HepG2 (cell line): Measurements from ENCODE around the gene RAPH1. TPM values are rescaled to one million over a fixed set of nuclear protein-coding genes. Genes with fewer than 3 reads are reported as not detected.

ENCODE experiments used
- ATAC-seq: fragments of 200-7000 bp; cut with Tn5 transposase; 3 replicates; pipeline ENCODE4 v1.9.1; 2020; ENCODE audit warnings: mild to moderate bottlenecking, moderate library complexity
- BruUV-seq: library from RNA; stranded (reverse); fragments of 400-500 nt; replicated peaks from 2 replicates; lab custom pipeline; 2021; lab: Mats Ljungman, UMichigan
- CTCF ChIA-PET: fragments of 300-600 bp; formaldehyde crosslinking; extraction: SDS; loops from one replicate; lab custom pipeline; 2021; ENCODE audit warnings: low total read pairs, inconsistent platforms, low intra/inter-chr PET ratio; lab: Yijun Ruan, JAX
- POLR2A ChIA-PET: fragments of 350-600 bp; sonication (Branson Sonifier 250); formaldehyde crosslinking; loops from one replicate; lab custom pipeline; 2020; ENCODE audit warnings: antibody characterized with exemption, inconsistent platforms; lab: Yijun Ruan, JAX
- DNase-seq: peaks from one replicate; pipeline ENCODE4 v3.0.0-alpha.2; 2015; ENCODE audit warnings: low spot score
- FAIRE-seq: peaks from 3 replicates; lab custom pipeline; 2011; peaks lifted over from hg19 to GRCh38; lab: Jason Lieb, UNC
- H2AFZ ChIP-seq: one replicate; pipeline ENCODE4 v1.6.1; 2011; ENCODE audit warnings: low read length, inconsistent platforms
- H3K27ac ChIP-seq: fragments of 300-600 bp; 3 replicates; pipeline ENCODE4 v1.8.0; 2011; ENCODE audit warnings: mixed run types, mild to moderate bottlenecking, mixed read lengths, low read length, inconsistent platforms; ENCODE audit not compliant: insufficient read depth; ENCODE audit errors: extremely low read length
- H3K27me3 ChIP-seq, 2 experiments: fragments of 200-600 bp in 1 of 2; 2 replicates in 1 of 2; 3 replicates in 1 of 2; pipeline versions ENCODE4 v1.6.0 to v1.8.0; 2011; ENCODE audit warnings: low read length in 2 of 2, mild to moderate bottlenecking in 2 of 2, moderate library complexity in 2 of 2, inconsistent platforms in 1 of 2; ENCODE audit not compliant: insufficient read depth in 2 of 2, control insufficient read depth in 1 of 2
- H3K36me3 ChIP-seq, 2 experiments: fragments of 200-600 bp in 1 of 2; replicated peaks in 1 of 2; 2 replicates in 1 of 2; 3 replicates in 1 of 2; pipeline versions ENCODE4 v1.5.1 to v1.8.0; 2011; ENCODE audit warnings: low read length in 2 of 2, inconsistent platforms in 1 of 2; ENCODE audit not compliant: insufficient read depth in 2 of 2, control insufficient read depth in 1 of 2
- H3K4me1 ChIP-seq: 2 replicates; pipeline ENCODE4 v1.5.1; 2012; ENCODE audit warnings: low read length, inconsistent platforms; ENCODE audit not compliant: insufficient read depth
- H3K4me2 ChIP-seq: 2 replicates; pipeline ENCODE4 v1.6.0; 2011; ENCODE audit warnings: low read depth, low read length, inconsistent platforms
- H3K4me3 ChIP-seq, 3 experiments: fragments of 200-600 bp in 1 of 3; sonication (generic), shearing (Covaris generic) in 1 of 3; replicated peaks in 1 of 3; 2 replicates each; pipeline ENCODE4 v1.5.1; 2011 to 2016; ENCODE audit warnings: low read length in 3 of 3, inconsistent platforms in 2 of 3, low read depth in 2 of 3, mild to moderate bottlenecking in 2 of 3, control low read depth in 1 of 3, mixed read lengths in 1 of 3; ENCODE audit not compliant: insufficient read depth in 1 of 3
- H3K79me2 ChIP-seq: one replicate; pipeline ENCODE4 v1.6.1; 2011; ENCODE audit warnings: low read length, inconsistent platforms; ENCODE audit not compliant: insufficient read depth
- H3K9ac ChIP-seq: 2 replicates; pipeline ENCODE4 v1.6.0; 2011; ENCODE audit warnings: mild to moderate bottlenecking, low read depth, low read length, inconsistent platforms; ENCODE audit not compliant: insufficient read depth
- H3K9me3 ChIP-seq: 2 replicates; pipeline ENCODE4 v1.5.1; 2012; ENCODE audit warnings: mild to moderate bottlenecking, low read length
- H4K20me1 ChIP-seq: 2 replicates; pipeline ENCODE4 v1.6.0; 2011; ENCODE audit warnings: inconsistent platforms, mild to moderate bottlenecking, low read length, moderate library complexity; ENCODE audit not compliant: insufficient read depth
- ATF7 ChIP-seq, 2 experiments: fragments of 450-650 bp in 1 of 2; sonication (generic) in 1 of 2; formaldehyde crosslinking in 1 of 2; IDR thresholded peaks; 2 replicates each; pipeline versions ENCODE4 v1.4.0 to v1.6.1; 2016 to 2020; ENCODE audit warnings: antibody characterized with exemption in 1 of 2, mild to moderate bottlenecking in 1 of 2, missing genetic modification reagents in 1 of 2
- BHLHE40 ChIP-seq: IDR thresholded peaks from 2 replicates; pipeline ENCODE4 v1.6.1; 2011; ENCODE audit warnings: low read length, improper control_type of control experiment
- ERF ChIP-seq: IDR thresholded peaks from 2 replicates; pipeline ENCODE4 v1.6.1; 2018; ENCODE audit warnings: missing biosample characterization, missing genetic modification reagents
- KLF12 ChIP-seq: sonication (generic); formaldehyde crosslinking; IDR thresholded peaks from 2 replicates; pipeline ENCODE4 v1.4.0; 2020; ENCODE audit warnings: missing genetic modification reagents, borderline replicate concordance
- ONECUT2 ChIP-seq: sonication (generic); formaldehyde crosslinking; IDR thresholded peaks from 2 replicates; pipeline ENCODE4 v1.4.0; 2020; ENCODE audit warnings: missing genetic modification reagents
- RAD21 ChIP-seq: fragments of 450-650 bp; formaldehyde crosslinking; IDR thresholded peaks from 2 replicates; pipeline ENCODE4 v1.5.0; 2020; ENCODE audit warnings: mild to moderate bottlenecking
- ZNF317 ChIP-seq: sonication (generic); formaldehyde crosslinking; IDR thresholded peaks from 2 replicates; pipeline ENCODE4 v1.5.0; 2020; ENCODE audit warnings: mild to moderate bottlenecking, missing genetic modification reagents
- ZNF350 ChIP-seq: sonication (generic); formaldehyde crosslinking; IDR thresholded peaks from 2 replicates; pipeline ENCODE4 v1.4.0; 2020; ENCODE audit warnings: mild to moderate bottlenecking, low read depth, missing genetic modification reagents, borderline replicate concordance
- ZNF431 ChIP-seq: sonication (generic); formaldehyde crosslinking; IDR thresholded peaks from 2 replicates; pipeline ENCODE4 v1.9.0; 2022; ENCODE audit warnings: missing genetic modification reagents, low read depth, mild to moderate bottlenecking, borderline replicate concordance
- ZNF546 ChIP-seq: sonication (generic); formaldehyde crosslinking; conservative IDR thresholded peaks from 2 replicates; pipeline ENCODE4 v1.8.1; 2023; ENCODE audit warnings: mild to moderate bottlenecking, missing genetic modification reagents
- ZNF672 ChIP-seq: sonication (generic); formaldehyde crosslinking; IDR thresholded peaks from 2 replicates; pipeline ENCODE4 v1.8.1; 2022; ENCODE audit warnings: missing genetic modification reagents
- ZSCAN30 ChIP-seq: sonication (generic); formaldehyde crosslinking; IDR thresholded peaks from 2 replicates; pipeline ENCODE4 v1.5.0; 2020; ENCODE audit warnings: mild to moderate bottlenecking, missing genetic modification reagents
- WGBS: methylation state at CpG from one replicate; pipeline ENCODE4 v1.1.6; 2017; ENCODE audit warnings: low lambda C conversion rate; 5-methylcytosine and 5-hydroxymethylcytosine counted together
- in situ Hi-C: cut with HindIII; loops from 2 replicates; pipeline ENCODE4 v1.10.0; 2017; ENCODE audit warnings: low pct_unique_long_range_greater_than_20kb; ENCODE audit not compliant: extremely low pct_ligation_motif_present
- intact Hi-C: fragments of 100-400 bp; cut with micrococcal nuclease; formaldehyde crosslinking; loops from one replicate; pipeline ENCODE4 v1.10.0; 2022; ENCODE audit not compliant: unreplicated experiment
- polyA plus RNA-seq, 8 experiments: library from polyadenylated mRNA; depleted of rRNA in 3 of 8; stranded (reverse) in 7 of 8; unstranded in 1 of 8; fragments of >200 nt; fragmentation: Illumina TruSeq in 4 of 8; extraction: Trizol in 4 of 8; gene quantifications; 2 replicates each; pipeline versions ENCODE4 v1.2.1 to v1.2.3, GENCODE V29; 2011 to 2016; ENCODE audit warnings: low read depth in 4 of 8, missing spikeins in 1 of 8, mixed read lengths in 1 of 8; ENCODE audit not compliant: insufficient read depth in 1 of 8
- total RNA-seq, 5 experiments: library from RNA; depleted of rRNA; stranded (reverse); fragments of >200 nt; fragmentation: Illumina TruSeq; extraction: Trizol; gene quantifications; 2 replicates each; pipeline ENCODE4 v1.2.3, GENCODE V29; 2016; ENCODE audit warnings: low read depth in 1 of 5
- TF ChIP-seq, protein P1 (sequence below): IDR thresholded peaks from 2 replicates; pipeline ENCODE4 v1.6.1; 2016; ENCODE audit warnings: mild to moderate bottlenecking
- TF ChIP-seq, protein P2 (sequence below): sonication (generic); formaldehyde crosslinking; IDR thresholded peaks from 2 replicates; pipeline ENCODE4 v1.4.0; 2020; ENCODE audit warnings: mild to moderate bottlenecking, low read depth, missing genetic modification reagents
- TF ChIP-seq, protein P3 (sequence below): sonication (generic); formaldehyde crosslinking; IDR thresholded peaks from 2 replicates; pipeline ENCODE4 v1.9.0; 2022; ENCODE audit warnings: missing genetic modification reagents, mild to moderate bottlenecking, borderline replicate concordance
- TF ChIP-seq, protein P4 (sequence below): IDR thresholded peaks from 2 replicates; pipeline ENCODE4 v1.6.1; 2016; ENCODE audit warnings: low read depth, missing genetic modification reagents, missing compliant biosample characterization

Gene RAPH1
- total and polyA plus RNA-seq, 2 of the 13 experiments (the other 11 are each of a cell fraction or from before 2014, with no cell fraction given): 5.3 to 6.7 TPM

DNA sequence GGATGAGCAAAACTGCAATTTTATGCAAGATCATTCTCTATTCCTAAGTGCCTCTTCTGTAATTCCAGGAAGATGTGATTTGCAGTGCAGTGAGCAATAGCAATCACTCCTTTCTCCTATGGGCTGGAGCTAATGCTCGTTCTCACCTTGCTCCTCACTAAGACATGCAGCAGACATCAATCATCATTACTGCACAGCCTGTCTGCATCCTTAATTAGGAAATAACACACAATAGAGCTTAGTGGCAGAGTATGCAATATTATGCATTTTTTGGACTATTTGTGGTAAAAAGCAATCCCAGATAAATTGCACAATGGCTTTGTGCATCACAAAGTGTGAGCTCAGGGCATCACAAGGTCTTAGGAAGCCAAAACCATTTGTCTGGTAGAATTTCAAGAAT, 32.6 kb upstream of the RAPH1 start:
- ChIA-PET POLR2A (no interaction called here), CTCF (no interaction called here)
- no peaks in the 10 kb centered on the region for H3K79me2 ChIP-seq
- FAIRE-seq: no peak
- no peak overlapping the region for H2AFZ ChIP-seq
- H3K27me3 ChIP-seq: no peaks in the 10 kb centered on the region
- no peak overlapping the region for H3K27ac ChIP-seq
- H3K9me3 ChIP-seq: no peaks in the 10 kb centered on the region
- no peaks in the 10 kb centered on the region for H4K20me1 ChIP-seq
- no peak for ATAC-seq
- DNase-seq: no peak
- no peak overlapping the region for H3K4me2 ChIP-seq
- H3K4me3 ChIP-seq: no peak overlapping the region
- intact Hi-C loops (no loop called here), in situ Hi-C loops (no loop called here)
- no TSS peak for BruUV-seq
- no peaks in the 10 kb centered on the region for H3K4me1 ChIP-seq
- whole genome bisulfite sequencing: 17% methylated on average over 1 of the region's 1 CpG
- H3K9ac ChIP-seq: no peak overlapping the region
- no peak for TF ChIP-seq ZNF350 (CRISPR knock-in tag)
- TF ChIP-seq BHLHE40: no peak
- no peak for TF ChIP-seq ZNF431 (CRISPR knock-in tag)
- TF ChIP-seq ATF7 (IDR thresholded peaks at IDR 0.05): no peak
- TF ChIP-seq ATF7 (CRISPR knock-in tag; IDR thresholded peaks at IDR 0.05): no peak
- no peak for TF ChIP-seq ZNF546 (CRISPR knock-in tag)
- TF ChIP-seq, protein P1, sequence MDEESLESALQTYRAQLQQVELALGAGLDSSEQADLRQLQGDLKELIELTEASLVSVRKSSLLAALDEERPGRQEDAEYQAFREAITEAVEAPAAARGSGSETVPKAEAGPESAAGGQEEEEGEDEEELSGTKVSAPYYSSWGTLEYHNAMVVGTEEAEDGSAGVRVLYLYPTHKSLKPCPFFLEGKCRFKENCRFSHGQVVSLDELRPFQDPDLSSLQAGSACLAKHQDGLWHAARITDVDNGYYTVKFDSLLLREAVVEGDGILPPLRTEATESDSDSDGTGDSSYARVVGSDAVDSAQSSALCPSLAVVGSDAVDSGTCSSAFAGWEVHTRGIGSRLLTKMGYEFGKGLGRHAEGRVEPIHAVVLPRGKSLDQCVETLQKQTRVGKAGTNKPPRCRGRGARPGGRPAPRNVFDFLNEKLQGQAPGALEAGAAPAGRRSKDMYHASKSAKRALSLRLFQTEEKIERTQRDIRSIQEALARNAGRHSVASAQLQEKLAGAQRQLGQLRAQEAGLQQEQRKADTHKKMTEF: no peak
- TF ChIP-seq RAD21 (CRISPR knock-in tag): no peak
- no peak for TF ChIP-seq ONECUT2 (CRISPR knock-in tag)
- no peak for TF ChIP-seq KLF12 (CRISPR knock-in tag)
- TF ChIP-seq, protein P2, sequence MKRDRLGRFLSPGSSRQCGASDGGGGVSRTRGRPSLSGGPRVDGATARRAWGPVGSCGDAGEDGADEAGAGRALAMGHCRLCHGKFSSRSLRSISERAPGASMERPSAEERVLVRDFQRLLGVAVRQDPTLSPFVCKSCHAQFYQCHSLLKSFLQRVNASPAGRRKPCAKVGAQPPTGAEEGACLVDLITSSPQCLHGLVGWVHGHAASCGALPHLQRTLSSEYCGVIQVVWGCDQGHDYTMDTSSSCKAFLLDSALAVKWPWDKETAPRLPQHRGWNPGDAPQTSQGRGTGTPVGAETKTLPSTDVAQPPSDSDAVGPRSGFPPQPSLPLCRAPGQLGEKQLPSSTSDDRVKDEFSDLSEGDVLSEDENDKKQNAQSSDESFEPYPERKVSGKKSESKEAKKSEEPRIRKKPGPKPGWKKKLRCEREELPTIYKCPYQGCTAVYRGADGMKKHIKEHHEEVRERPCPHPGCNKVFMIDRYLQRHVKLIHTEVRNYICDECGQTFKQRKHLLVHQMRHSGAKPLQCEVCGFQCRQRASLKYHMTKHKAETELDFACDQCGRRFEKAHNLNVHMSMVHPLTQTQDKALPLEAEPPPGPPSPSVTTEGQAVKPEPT (CRISPR knock-in tag): no peak
- no peak for TF ChIP-seq ZSCAN30 (CRISPR knock-in tag)
- no peak for TF ChIP-seq ZNF672 (CRISPR knock-in tag)
- TF ChIP-seq ZNF317 (CRISPR knock-in tag): no peak
- TF ChIP-seq, protein P3, sequence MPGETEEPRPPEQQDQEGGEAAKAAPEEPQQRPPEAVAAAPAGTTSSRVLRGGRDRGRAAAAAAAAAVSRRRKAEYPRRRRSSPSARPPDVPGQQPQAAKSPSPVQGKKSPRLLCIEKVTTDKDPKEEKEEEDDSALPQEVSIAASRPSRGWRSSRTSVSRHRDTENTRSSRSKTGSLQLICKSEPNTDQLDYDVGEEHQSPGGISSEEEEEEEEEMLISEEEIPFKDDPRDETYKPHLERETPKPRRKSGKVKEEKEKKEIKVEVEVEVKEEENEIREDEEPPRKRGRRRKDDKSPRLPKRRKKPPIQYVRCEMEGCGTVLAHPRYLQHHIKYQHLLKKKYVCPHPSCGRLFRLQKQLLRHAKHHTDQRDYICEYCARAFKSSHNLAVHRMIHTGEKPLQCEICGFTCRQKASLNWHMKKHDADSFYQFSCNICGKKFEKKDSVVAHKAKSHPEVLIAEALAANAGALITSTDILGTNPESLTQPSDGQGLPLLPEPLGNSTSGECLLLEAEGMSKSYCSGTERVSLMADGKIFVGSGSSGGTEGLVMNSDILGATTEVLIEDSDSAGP (CRISPR knock-in tag): no peak
- TF ChIP-seq, protein P4, sequence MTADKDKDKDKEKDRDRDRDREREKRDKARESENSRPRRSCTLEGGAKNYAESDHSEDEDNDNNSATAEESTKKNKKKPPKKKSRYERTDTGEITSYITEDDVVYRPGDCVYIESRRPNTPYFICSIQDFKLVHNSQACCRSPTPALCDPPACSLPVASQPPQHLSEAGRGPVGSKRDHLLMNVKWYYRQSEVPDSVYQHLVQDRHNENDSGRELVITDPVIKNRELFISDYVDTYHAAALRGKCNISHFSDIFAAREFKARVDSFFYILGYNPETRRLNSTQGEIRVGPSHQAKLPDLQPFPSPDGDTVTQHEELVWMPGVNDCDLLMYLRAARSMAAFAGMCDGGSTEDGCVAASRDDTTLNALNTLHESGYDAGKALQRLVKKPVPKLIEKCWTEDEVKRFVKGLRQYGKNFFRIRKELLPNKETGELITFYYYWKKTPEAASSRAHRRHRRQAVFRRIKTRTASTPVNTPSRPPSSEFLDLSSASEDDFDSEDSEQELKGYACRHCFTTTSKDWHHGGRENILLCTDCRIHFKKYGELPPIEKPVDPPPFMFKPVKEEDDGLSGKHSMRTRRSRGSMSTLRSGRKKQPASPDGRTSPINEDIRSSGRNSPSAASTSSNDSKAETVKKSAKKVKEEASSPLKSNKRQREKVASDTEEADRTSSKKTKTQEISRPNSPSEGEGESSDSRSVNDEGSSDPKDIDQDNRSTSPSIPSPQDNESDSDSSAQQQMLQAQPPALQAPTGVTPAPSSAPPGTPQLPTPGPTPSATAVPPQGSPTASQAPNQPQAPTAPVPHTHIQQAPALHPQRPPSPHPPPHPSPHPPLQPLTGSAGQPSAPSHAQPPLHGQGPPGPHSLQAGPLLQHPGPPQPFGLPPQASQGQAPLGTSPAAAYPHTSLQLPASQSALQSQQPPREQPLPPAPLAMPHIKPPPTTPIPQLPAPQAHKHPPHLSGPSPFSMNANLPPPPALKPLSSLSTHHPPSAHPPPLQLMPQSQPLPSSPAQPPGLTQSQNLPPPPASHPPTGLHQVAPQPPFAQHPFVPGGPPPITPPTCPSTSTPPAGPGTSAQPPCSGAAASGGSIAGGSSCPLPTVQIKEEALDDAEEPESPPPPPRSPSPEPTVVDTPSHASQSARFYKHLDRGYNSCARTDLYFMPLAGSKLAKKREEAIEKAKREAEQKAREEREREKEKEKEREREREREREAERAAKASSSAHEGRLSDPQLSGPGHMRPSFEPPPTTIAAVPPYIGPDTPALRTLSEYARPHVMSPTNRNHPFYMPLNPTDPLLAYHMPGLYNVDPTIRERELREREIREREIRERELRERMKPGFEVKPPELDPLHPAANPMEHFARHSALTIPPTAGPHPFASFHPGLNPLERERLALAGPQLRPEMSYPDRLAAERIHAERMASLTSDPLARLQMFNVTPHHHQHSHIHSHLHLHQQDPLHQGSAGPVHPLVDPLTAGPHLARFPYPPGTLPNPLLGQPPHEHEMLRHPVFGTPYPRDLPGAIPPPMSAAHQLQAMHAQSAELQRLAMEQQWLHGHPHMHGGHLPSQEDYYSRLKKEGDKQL: no peak
- TF ChIP-seq ERF (CRISPR knock-in tag): no peak
- no peaks in the 10 kb centered on the region for H3K36me3 ChIP-seq
